Naive thymus-derived CD4-positive, alpha-beta T cell (primary cell): ENCODE data around the gene KRTAP2-3. TPM values are rescaled to one million over a fixed set of nuclear protein-coding genes. Genes with fewer than 3 reads are reported as not detected.

ENCODE experiments used
- ATAC-seq: fragments of 150-1000 bp; cut with Tn5 transposase; 2 replicates; pipeline ENCODE4 v1.10.0; 2021; ENCODE audit warnings: mild to moderate bottlenecking, moderate library complexity
- CTCF ChIA-PET: fragments of 350-600 bp; sonication (Branson Sonifier 250); formaldehyde crosslinking; loops from one replicate; lab custom pipeline; 2021; ENCODE audit warnings: antibody characterized with exemption; lab: Charles Lee
- POLR2A ChIA-PET: fragments of 350-600 bp; sonication (Branson Sonifier 250); formaldehyde crosslinking; loops from one replicate; lab custom pipeline; 2021; ENCODE audit warnings: antibody characterized with exemption, inconsistent platforms; lab: Charles Lee
- DNase-seq, 9 donors: peaks; one replicate each; pipeline versions ENCODE4 v3.0.0 to v3.0.0-alpha.2; 2020 to 2022; ENCODE audit warnings: mixed read lengths in 1 of 9
- H3K27ac ChIP-seq: one replicate; pipeline ENCODE4 v1.7.0; 2013; ENCODE audit warnings: mild to moderate bottlenecking, low read depth, low read length, moderate library complexity
- H3K27me3 ChIP-seq, 2 donors: one replicate each; pipeline ENCODE4 v1.7.0; 2013; ENCODE audit warnings: low read length in 2 of 2, mild to moderate bottlenecking in 2 of 2, moderate library complexity in 2 of 2; ENCODE audit not compliant: control insufficient read depth in 2 of 2, insufficient read depth in 2 of 2
- H3K36me3 ChIP-seq, 3 experiments: 1 replicate in 2 of 3; 2 replicates in 1 of 3; pipeline ENCODE4 v1.7.0; 2013; ENCODE audit warnings: low read length in 3 of 3, mild to moderate bottlenecking in 3 of 3, moderate library complexity in 1 of 3; ENCODE audit not compliant: insufficient read depth in 3 of 3, control insufficient read depth in 2 of 3
- H3K4me1 ChIP-seq, 2 donors: one replicate each; pipeline ENCODE4 v1.7.0; 2013; ENCODE audit warnings: low read length in 2 of 2, mild to moderate bottlenecking in 2 of 2, moderate library complexity in 1 of 2; ENCODE audit not compliant: control insufficient read depth in 2 of 2, insufficient read depth in 2 of 2
- H3K4me3 ChIP-seq: 2 replicates; pipeline ENCODE4 v1.7.0; 2013; ENCODE audit warnings: mild to moderate bottlenecking, low read length
- H3K9me3 ChIP-seq, 3 experiments: 1 replicate in 2 of 3; 2 replicates in 1 of 3; pipeline ENCODE4 v1.7.0; 2013; ENCODE audit warnings: low read length in 3 of 3; ENCODE audit not compliant: control insufficient read depth in 2 of 3
- H3K27ac Mint-ChIP-seq, 9 donors: one replicate each; pipeline ENCODE4 v1.8.0; 2020 to 2022; ENCODE audit warnings: mixed read lengths in 9 of 9, mild to moderate bottlenecking in 8 of 9, moderate library complexity in 5 of 9, inconsistent platforms in 2 of 9
- H3K27me3 Mint-ChIP-seq, 5 donors: one replicate each; pipeline ENCODE4 v1.8.0; 2021 to 2022; ENCODE audit warnings: mixed read lengths in 5 of 5, mild to moderate bottlenecking in 1 of 5
- H3K36me3 Mint-ChIP-seq, 5 donors: one replicate each; pipeline ENCODE4 v1.8.0; 2020 to 2022; ENCODE audit warnings: mixed read lengths in 5 of 5, mild to moderate bottlenecking in 3 of 5, inconsistent platforms in 1 of 5
- H3K4me1 Mint-ChIP-seq, 7 donors: one replicate each; pipeline ENCODE4 v1.8.0; 2020 to 2022; ENCODE audit warnings: mixed read lengths in 7 of 7, mild to moderate bottlenecking in 3 of 7, inconsistent platforms in 1 of 7
- H3K4me3 Mint-ChIP-seq, 10 donors: one replicate each; pipeline ENCODE4 v1.8.0; 2020 to 2022; ENCODE audit warnings: mild to moderate bottlenecking in 10 of 10, mixed read lengths in 10 of 10, moderate library complexity in 6 of 10, inconsistent platforms in 2 of 10
- H3K9me3 Mint-ChIP-seq, 11 donors: one replicate each; pipeline ENCODE4 v1.8.0; 2020 to 2022; ENCODE audit warnings: mixed read lengths in 11 of 11, mild to moderate bottlenecking in 4 of 11, inconsistent platforms in 1 of 11, moderate library complexity in 1 of 11
- intact Hi-C, 2 donors: fragments of 100-400 bp; cut with micrococcal nuclease; formaldehyde crosslinking; loops; one replicate each; pipeline ENCODE4 v1.15.1; 2023
- polyA plus RNA-seq, 2 donors: library from polyadenylated mRNA; unstranded; fragments of 300-500 nt; fragmentation: Illumina TruSeq; gene quantifications; one replicate each; pipeline ENCODE4 v1.2.3, GENCODE V29; 2021
- total RNA-seq, 6 experiments: library from RNA in 5 of 6; stranded (reverse) in 5 of 6; gene quantifications; 1 replicate in 5 of 6; 2 replicates in 1 of 6; pipeline ENCODE4 v1.2.3 and lab custom pipeline; 2021 to 2026

The KRTAP2-3 gene
- total and polyA plus RNA-seq, 7 experiments from 2014 or later = not detected

DNA sequence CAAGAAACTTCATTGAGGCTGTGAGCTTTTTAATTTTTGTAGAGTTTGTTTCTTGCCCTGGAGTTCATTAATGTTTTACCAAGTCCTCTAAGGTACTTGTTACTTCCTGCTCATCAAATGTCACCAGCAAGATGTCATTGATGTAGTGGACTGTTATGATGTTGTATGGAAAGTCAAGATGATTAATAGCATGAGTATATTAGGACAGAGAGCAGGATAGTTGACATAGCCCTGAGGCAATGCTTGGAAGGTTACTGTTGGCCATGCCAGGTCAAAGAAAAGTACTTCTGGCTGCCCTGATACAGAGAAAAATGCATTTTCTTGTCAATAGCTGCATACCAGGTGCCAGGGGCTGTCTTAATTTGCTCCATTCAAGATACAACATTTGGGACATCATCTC is 39.6 kb downstream of the KRTAP2-3 start:
- Histone ChIP-seq H3K36me3 (no peaks in the 10 kb centered on the region), H3K27me3 (no peaks in the 10 kb centered on the region), H3K4me1 (no peaks in the 10 kb centered on the region), H3K4me3 (no peak overlapping the region), H3K9me3 (no peaks in the 10 kb centered on the region), H3K27ac (no peak overlapping the region)
- Mint-ChIP-seq H3K4me1 (no peaks in the 10 kb centered on the region), H3K36me3 (peaks cover 0 to 4% (median 0%) of the 10 kb centered on the region in 5 donors), H3K27ac (no peak overlapping the region), H3K4me3 (no peak overlapping the region), H3K27me3 (peaks cover 3 to 12% (median 5%) of the 10 kb centered on the region in 5 donors), H3K9me3 (peaks cover 0 to 5% (median 0%) of the 10 kb centered on the region in 11 donors)
- DNase-seq (no peak), ATAC-seq (no peak)
- ChIA-PET POLR2A (no interaction called here), CTCF (no interaction called here)
- intact Hi-C loops = no loop called here

- peaks cover 3 to 11% (median 6%) of the 10 kb centered on the region in 5 donors for H3K27me3 Mint-ChIP-seq
- peaks cover 0 to 5% (median 0%) of the 10 kb centered on the region in 11 donors for H3K9me3 Mint-ChIP-seq
- no peaks in the 10 kb centered on the region for H3K4me1 ChIP-seq
- POLR2A ChIA-PET = no interaction called here
- no peak overlapping the region for H3K4me3 Mint-ChIP-seq
- H3K4me3 ChIP-seq = no peak overlapping the region
- H3K9me3 ChIP-seq = no peaks in the 10 kb centered on the region
- no peak for DNase-seq
- H3K4me1 Mint-ChIP-seq = no peaks in the 10 kb centered on the region
- ATAC-seq = no peak
- intact Hi-C loops = no loop called here
- H3K27me3 ChIP-seq = no peaks in the 10 kb centered on the region
- peaks cover 0 to 4% (median 0%) of the 10 kb centered on the region in 5 donors for H3K36me3 Mint-ChIP-seq
- no peaks in the 10 kb centered on the region for H3K36me3 ChIP-seq
- no peak overlapping the region for H3K27ac ChIP-seq
- no peak overlapping the region for H3K27ac Mint-ChIP-seq
- CTCF ChIA-PET = interaction anchor here (0.7 kb wide), 1 partner anchor 444 kb away, joined by 3 read pairs; no protein-coding TSS in a partner anchor
These were observed 40.5 kb downstream of the KRTAP2-3 start for GRCh38 chr17:41019415-41019814.

GRCh38 chr17:41018541-41018940 is 41.4 kb downstream of the KRTAP2-3 start:
- CTCF ChIA-PET = no interaction called here
- no peak overlapping the region for H3K27ac Mint-ChIP-seq

DNA sequence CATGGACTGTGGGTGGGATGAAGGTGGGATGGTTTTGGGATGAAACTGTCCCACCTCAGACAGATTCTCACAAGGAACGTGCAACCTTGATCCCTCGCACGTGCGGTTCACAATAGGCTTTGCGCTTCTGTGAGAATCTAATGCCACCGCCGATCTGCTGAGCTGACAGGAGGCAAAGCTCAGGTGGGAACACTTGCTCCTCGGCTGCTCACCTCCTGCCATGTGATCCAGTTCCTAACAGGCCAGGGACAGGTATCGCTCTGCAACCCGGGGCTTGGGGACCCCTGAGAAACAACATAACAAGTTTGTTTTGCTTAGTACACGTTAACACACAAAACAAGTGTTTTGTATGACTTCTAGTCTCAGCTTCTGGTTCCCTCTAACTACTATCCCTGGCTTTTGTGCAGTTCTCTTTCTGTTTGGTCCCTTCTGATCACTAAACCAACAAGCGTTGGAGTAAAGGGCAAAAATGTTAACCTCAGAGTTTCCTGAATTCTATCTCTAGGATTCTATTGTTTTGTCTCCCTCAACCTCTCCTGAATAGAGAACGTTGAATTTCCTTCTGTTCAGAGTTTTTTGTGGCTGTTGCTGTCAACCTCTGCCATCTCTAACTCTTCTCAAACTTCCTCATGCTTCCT is 43.2 kb downstream of the KRTAP2-3 start:
- POLR2A ChIA-PET = no interaction called here

More at GRCh38 chr17:41018541-41018940, 41.4 kb downstream of the KRTAP2-3 start:
- Histone ChIP-seq H3K9me3 (no peaks in the 10 kb centered on the region), H3K4me3 (no peak overlapping the region), H3K36me3 (no peaks in the 10 kb centered on the region), H3K27ac (no peak overlapping the region), H3K27me3 (no peaks in the 10 kb centered on the region), H3K4me1 (no peaks in the 10 kb centered on the region)
- ATAC-seq (no peak), DNase-seq (no peak)
- Mint-ChIP-seq H3K36me3 (peaks cover 0 to 4% (median 0%) of the 10 kb centered on the region in 5 donors), H3K9me3 (peaks cover 0 to 5% (median 0%) of the 10 kb centered on the region in 11 donors), H3K4me3 (no peak overlapping the region), H3K27me3 (peaks cover 3 to 10% (median 6%) of the 10 kb centered on the region in 5 donors), H3K4me1 (no peaks in the 10 kb centered on the region)
- intact Hi-C loops = no loop called here
- POLR2A ChIA-PET = no interaction called here

DNA sequence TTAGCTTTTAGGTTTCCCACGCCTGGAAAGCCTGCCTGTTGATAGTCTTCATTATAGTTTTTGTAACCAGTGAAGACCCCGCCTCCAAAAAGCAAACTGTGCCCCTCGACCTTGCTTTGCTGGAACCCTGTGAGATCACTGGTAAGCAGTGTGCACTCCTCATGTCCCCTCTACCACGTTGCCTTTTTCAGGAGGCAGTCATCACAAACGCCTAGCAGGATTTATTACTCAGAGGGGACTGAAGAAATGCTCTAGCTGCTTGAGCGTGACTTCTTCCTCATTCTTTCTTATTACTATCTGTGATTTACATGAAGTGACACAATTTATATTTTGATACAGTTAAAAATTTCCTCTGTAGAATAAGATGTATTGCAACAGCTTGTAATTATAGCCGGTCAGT is 44.5 kb downstream of the KRTAP2-3 start:
- no peak overlapping the region for H3K4me3 Mint-ChIP-seq
- no peaks in the 10 kb centered on the region for H3K9me3 Mint-ChIP-seq
- H3K36me3 Mint-ChIP-seq = no peaks in the 10 kb centered on the region
- Histone ChIP-seq H3K27me3 (no peaks in the 10 kb centered on the region), H3K4me3 (no peak overlapping the region), H3K27ac (no peak overlapping the region), H3K9me3 (no peaks in the 10 kb centered on the region), H3K36me3 (no peaks in the 10 kb centered on the region), H3K4me1 (no peaks in the 10 kb centered on the region)
- H3K4me1 Mint-ChIP-seq = no peaks in the 10 kb centered on the region
- H3K27ac Mint-ChIP-seq = no peak overlapping the region
- H3K27me3 Mint-ChIP-seq = peaks cover 0 to 6% (median 3%) of the 10 kb centered on the region in 5 donors
- DNase-seq (no peak), ATAC-seq (no peak)
- ChIA-PET CTCF (no interaction called here), POLR2A (no interaction called here)
- intact Hi-C loops = no loop called here

More for the DNA sequence above, 43.2 kb downstream of the KRTAP2-3 start:
- Mint-ChIP-seq H3K4me3 (no peak overlapping the region), H3K27ac (no peak overlapping the region), H3K4me1 (no peaks in the 10 kb centered on the region), H3K9me3 (peaks cover 0 to 5% (median 0%) of the 10 kb centered on the region in 11 donors), H3K27me3 (peaks cover 0 to 7% (median 6%) of the 10 kb centered on the region in 5 donors), H3K36me3 (peaks cover 0 to 4% (median 0%) of the 10 kb centered on the region in 5 donors)
- DNase-seq (no peak), ATAC-seq (no peak)
- no peak overlapping the region for H3K4me3 ChIP-seq
- no peaks in the 10 kb centered on the region for H3K27me3 ChIP-seq
- no peaks in the 10 kb centered on the region for H3K4me1 ChIP-seq
- H3K27ac ChIP-seq = no peak overlapping the region
- H3K9me3 ChIP-seq = no peaks in the 10 kb centered on the region
- no peaks in the 10 kb centered on the region for H3K36me3 ChIP-seq
- intact Hi-C loops = no loop called here
- CTCF ChIA-PET = no interaction called here

DNA sequence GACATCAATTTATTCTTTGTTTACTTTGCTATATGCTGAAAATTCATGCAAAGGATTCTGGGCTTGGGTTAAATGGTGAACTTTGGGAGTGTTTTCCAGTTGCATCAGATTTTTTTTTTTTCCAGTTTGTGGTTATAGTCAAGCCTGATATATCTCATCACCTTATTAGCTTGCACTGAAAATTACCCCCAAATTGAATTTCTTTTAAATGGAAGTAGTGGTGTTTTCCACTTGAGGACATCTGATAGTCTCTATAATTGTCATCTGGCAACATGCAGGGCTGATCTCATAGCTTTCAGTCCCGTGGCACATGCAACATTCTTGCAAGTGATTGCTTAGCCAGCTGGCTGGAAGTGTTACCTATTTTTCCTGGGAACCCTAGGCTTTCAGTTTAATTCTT is 46.3 kb downstream of the KRTAP2-3 start:
- Mint-ChIP-seq H3K36me3 (no peaks in the 10 kb centered on the region), H3K27ac (no peak overlapping the region), H3K27me3 (peaks cover 0 to 6% (median 3%) of the 10 kb centered on the region in 5 donors), H3K9me3 (no peaks in the 10 kb centered on the region), H3K4me3 (no peak overlapping the region), H3K4me1 (no peaks in the 10 kb centered on the region)
- H3K4me1 ChIP-seq = no peaks in the 10 kb centered on the region
- no peaks in the 10 kb centered on the region for H3K9me3 ChIP-seq
- DNase-seq (no peak), ATAC-seq (no peak)
- no peaks in the 10 kb centered on the region for H3K27me3 ChIP-seq
- intact Hi-C loops = no loop called here
- H3K4me3 ChIP-seq = no peak overlapping the region
- ChIA-PET CTCF (interaction anchor here (0.7 kb wide), 2 partner anchors 13 to 103 kb away, joined by 3 read pairs; no protein-coding TSS in a partner anchor), POLR2A (no interaction called here)
- H3K36me3 ChIP-seq = no peaks in the 10 kb centered on the region
- no peak overlapping the region for H3K27ac ChIP-seq

DNA sequence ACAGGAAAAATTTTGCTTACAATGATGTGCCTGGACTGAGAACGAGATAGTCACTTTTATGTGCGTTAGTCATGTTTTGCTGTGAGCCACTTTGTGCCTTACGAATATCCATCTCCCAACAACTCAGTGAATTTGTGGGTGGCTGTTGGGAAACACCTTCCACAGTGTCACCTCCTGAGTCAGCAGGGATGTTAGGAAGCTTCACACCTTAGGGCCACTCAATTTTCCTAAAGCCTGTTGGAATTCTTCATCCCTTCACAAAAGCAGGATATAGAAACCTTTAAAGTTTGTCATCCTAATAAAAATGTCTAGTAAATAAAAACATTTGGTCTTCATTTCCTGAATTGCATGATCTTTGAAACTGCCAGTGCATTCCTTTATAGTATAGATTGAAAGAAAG is 46.7 kb downstream of the KRTAP2-3 start:
- ChIA-PET CTCF (interaction anchor here (0.7 kb wide), 1 partner anchor 102 kb away, joined by 3 read pairs; no protein-coding TSS in a partner anchor), POLR2A (no interaction called here)
- peaks cover 0 to 6% (median 3%) of the 10 kb centered on the region in 5 donors for H3K27me3 Mint-ChIP-seq

More for the DNA sequence above, 46.7 kb downstream of the KRTAP2-3 start:
- Mint-ChIP-seq H3K36me3 (no peaks in the 10 kb centered on the region), H3K9me3 (no peaks in the 10 kb centered on the region), H3K27ac (no peak overlapping the region), H3K4me1 (no peaks in the 10 kb centered on the region), H3K4me3 (no peak overlapping the region)
- H3K27ac ChIP-seq = no peak overlapping the region
- H3K4me1 ChIP-seq = no peaks in the 10 kb centered on the region
- intact Hi-C loops = no loop called here
- ATAC-seq (no peak), DNase-seq (no peak)
- H3K36me3 ChIP-seq = no peaks in the 10 kb centered on the region
- no peaks in the 10 kb centered on the region for H3K9me3 ChIP-seq
- H3K27me3 ChIP-seq = no peaks in the 10 kb centered on the region
- no peak overlapping the region for H3K4me3 ChIP-seq
